NCI-H1417 (cell line): ENCODE results near the gene AMPD2.

ENCODE experiments used
- DNase-seq, 3 experiments: peaks; one replicate each; lab custom pipeline; 2025; lab: John Stamatoyannopoulos, UW

Gene AMPD2

GRCh38 chr1:109617291-109617801 is 2.3 kb upstream of the AMPD2 start:
- peak in 1 of 3 experiments; percentile 6 for DNase-seq

GRCh38 chr1:109618661-109619575 is 719 bp upstream of the AMPD2 start:
- DNase-seq, result no peak

GRCh38 chr1:109620401-109620791 is 759 bp downstream of the AMPD2 start:
- DNase-seq, result peak in 2 of 3 experiments; percentile 10 to 58

GRCh38 chr1:109620841-109621286 is 1.2 kb downstream of the AMPD2 start:
- DNase-seq, result peak; percentile 86 to 94 (median 89)

- DNase-seq, result no peak
Measured at GRCh38 chr1:109621379-109622136, 1.9 kb downstream of the AMPD2 start.

GRCh38 chr1:109622137-109622892 is 2.7 kb downstream of the AMPD2 start:
- no peak for DNase-seq

GRCh38 chr1:109622895-109623294 is 3.3 kb downstream of the AMPD2 start:
- no peak for DNase-seq

GRCh38 chr1:109623601-109624161 is 4.0 kb downstream of the AMPD2 start:
- DNase-seq, result peak in 2 of 3 experiments; percentile 21 to 50

GRCh38 chr1:109624201-109625010 is 4.8 kb downstream of the AMPD2 start:
- DNase-seq, result peak; percentile 51 to 89 (median 72)

GRCh38 chr1:109625176-109625575 is 5.5 kb downstream of the AMPD2 start:
- peak; percentile 22 to 71 (median 68) for DNase-seq

- peak; percentile 13 to 71 (median 68) for DNase-seq
Measured at GRCh38 chr1:109625601-109626560, 6.2 kb downstream of the AMPD2 start.

- DNase-seq, result no peak
Measured at GRCh38 chr1:109626682-109627408, 7.2 kb downstream of the AMPD2 start.

GRCh38 chr1:109627692-109628399 is 8.2 kb downstream of the AMPD2 start:
- DNase-seq, result no peak

GRCh38 chr1:109628540-109629321 is 9.1 kb downstream of the AMPD2 start:
- DNase-seq, result no peak

GRCh38 chr1:109629372-109630030 is 9.9 kb downstream of the AMPD2 start:
- DNase-seq, result no peak

- DNase-seq, result peak in 1 of 3 experiments; percentile 4
Measured at GRCh38 chr1:109630081-109630897, 10.7 kb downstream of the AMPD2 start.
